Endodermal cell (in vitro differentiated cells): Measurements from ENCODE around the gene PGBD5. TPM values are rescaled to one million over a fixed set of nuclear protein-coding genes. Genes with fewer than 3 reads are reported as not detected.
A peak's percentile ranks its signal among the peaks of the same experiment; 100 is the strongest.

Experiments
- DNase-seq: peaks from one replicate; pipeline ENCODE4 v3.0.0-alpha.2; 2017
- H3K27ac ChIP-seq: 2 replicates; pipeline ENCODE4 v1.5.1; 2013; ENCODE audit warnings: mild to moderate bottlenecking, low read depth, low read length, moderate library complexity
- H3K27me3 ChIP-seq: 2 replicates; pipeline ENCODE4 v1.6.1; 2013; ENCODE audit warnings: mild to moderate bottlenecking, low read length, moderate library complexity; ENCODE audit not compliant: insufficient read depth, control insufficient read depth, poor library complexity, severe bottlenecking
- H3K36me3 ChIP-seq: 2 replicates; pipeline ENCODE4 v1.7.0; 2013; ENCODE audit warnings: mild to moderate bottlenecking, low read length, moderate library complexity; ENCODE audit not compliant: control insufficient read depth, insufficient read depth
- H3K4me1 ChIP-seq: one replicate; pipeline ENCODE4 v1.7.0; 2013; ENCODE audit warnings: low read length; ENCODE audit not compliant: control insufficient read depth, insufficient read depth
- H3K4me3 ChIP-seq: 2 replicates; pipeline ENCODE4 v1.5.1; 2013; ENCODE audit warnings: mild to moderate bottlenecking, low read length, moderate library complexity
- H3K9ac ChIP-seq: 2 replicates; pipeline ENCODE4 v1.6.1; 2013; ENCODE audit warnings: mild to moderate bottlenecking, low read length, moderate library complexity; ENCODE audit not compliant: poor library complexity, severe bottlenecking; ENCODE audit errors: extremely low read depth
- H3K9me3 ChIP-seq: 2 replicates; pipeline ENCODE4 v1.6.1; 2013; ENCODE audit warnings: mild to moderate bottlenecking, low read length, moderate library complexity; ENCODE audit not compliant: control insufficient read depth
- H3K27ac Mint-ChIP-seq: 2 replicates; pipeline ENCODE4 v1.8.0; 2020; ENCODE audit warnings: mixed read lengths
- H3K27me3 Mint-ChIP-seq: 2 replicates; pipeline ENCODE4 v1.8.0; 2021; ENCODE audit warnings: mild to moderate bottlenecking, mixed read lengths; ENCODE audit not compliant: insufficient read depth
- H3K36me3 Mint-ChIP-seq: 2 replicates; pipeline ENCODE4 v1.8.0; 2020; ENCODE audit warnings: low read depth, mixed read lengths
- H3K4me1 Mint-ChIP-seq: 2 replicates; pipeline ENCODE4 v1.8.0; 2020; ENCODE audit warnings: mixed read lengths
- H3K4me3 Mint-ChIP-seq: 2 replicates; pipeline ENCODE4 v1.8.0; 2020; ENCODE audit warnings: mild to moderate bottlenecking, moderate library complexity, mixed read lengths
- H3K9me3 Mint-ChIP-seq: 2 replicates; pipeline ENCODE4 v1.8.0; 2020; ENCODE audit warnings: mild to moderate bottlenecking, mixed read lengths
- CTCF ChIP-seq: fragments of 200-600 bp; sonication (generic); conservative IDR thresholded peaks from 2 replicates; pipeline ENCODE4 v1.5.0; 2021; ENCODE audit warnings: antibody characterized with exemption, mild to moderate bottlenecking
- WGBS, 2 experiments: methylation state at CpG; one replicate each; pipeline versions ENCODE4 v1.1.5 to v1.1.7; 2013; ENCODE audit warnings: missing lambda C conversion rate in 2 of 2, mixed read lengths in 1 of 2; ENCODE audit not compliant: insufficient coverage in 1 of 2, insufficient read length in 1 of 2; 5-methylcytosine and 5-hydroxymethylcytosine counted together
- total RNA-seq, 2 donors: library from RNA; stranded (reverse); fragmentation: NEBNext Ultra II Directional in 1 of 2; extraction: Animal tissue kit (Norgen Biotek cat#: 25700) in 1 of 2; gene quantifications; 2 replicates in 1 of 2; 3 replicates in 1 of 2; pipeline ENCODE4 v1.2.1, GENCODE V29; 2021

The PGBD5 gene
- total RNA-seq, 2 donors from 2014 or later, result 1.3 to 4.6 TPM

GRCh38 chr1:230384380-230385157 lies 41.6 kb downstream of the PGBD5 start:
- no peak overlapping the region for H3K27ac ChIP-seq
- H3K9me3 Mint-ChIP-seq, result peaks cover 4% of the 10 kb centered on the region
- peaks cover 4% of the 10 kb centered on the region for H3K9me3 ChIP-seq
- peaks cover 7% of the 10 kb centered on the region for H3K4me1 Mint-ChIP-seq
- H3K36me3 Mint-ChIP-seq, result peaks cover under 1% of the 10 kb centered on the region
- H3K27ac Mint-ChIP-seq, result no peak overlapping the region
- no peak for DNase-seq
- no peak overlapping the region for H3K4me3 Mint-ChIP-seq
- WGBS, 2 experiments, result 79 to 94% methylated on average over 6 to 17 of the region's 17 CpGs
- no peak overlapping the region for H3K4me3 ChIP-seq
- no peaks in the 10 kb centered on the region for H3K36me3 ChIP-seq
- H3K4me1 ChIP-seq, result no peaks in the 10 kb centered on the region
- no peak for TF ChIP-seq CTCF
- H3K27me3 ChIP-seq, result no peaks in the 10 kb centered on the region
- H3K27me3 Mint-ChIP-seq, result no peaks in the 10 kb centered on the region
- no peak overlapping the region for H3K9ac ChIP-seq

GRCh38 chr1:230383425-230383824 lies 42.7 kb downstream of the PGBD5 start:
- peaks cover 7% of the 10 kb centered on the region for H3K4me1 Mint-ChIP-seq
- Histone ChIP-seq H3K4me3 (no peak overlapping the region), H3K4me1 (no peaks in the 10 kb centered on the region), H3K36me3 (no peaks in the 10 kb centered on the region), H3K9ac (no peak overlapping the region), H3K27ac (no peak overlapping the region), H3K9me3 (peaks cover 9% of the 10 kb centered on the region), H3K27me3 (no peaks in the 10 kb centered on the region)
- TF ChIP-seq CTCF, result no peak
- peaks cover 7% of the 10 kb centered on the region for H3K36me3 Mint-ChIP-seq
- no peak for DNase-seq
- peaks cover 12% of the 10 kb centered on the region for H3K9me3 Mint-ChIP-seq
- no peak overlapping the region for H3K27ac Mint-ChIP-seq
- H3K4me3 Mint-ChIP-seq, result no peak overlapping the region
- 82 to 87% methylated on average over 4 to 5 of the region's 5 CpGs for WGBS, 2 experiments
- no peaks in the 10 kb centered on the region for H3K27me3 Mint-ChIP-seq

- no peak overlapping the region for H3K4me3 ChIP-seq
- Mint-ChIP-seq H3K9me3 (peaks cover 12% of the 10 kb centered on the region), H3K27ac (no peak overlapping the region), H3K27me3 (no peaks in the 10 kb centered on the region), H3K4me3 (no peak overlapping the region), H3K4me1 (peaks cover 7% of the 10 kb centered on the region), H3K36me3 (peaks cover 7% of the 10 kb centered on the region)
- peak; percentile 78 for DNase-seq
- 38 to 53% methylated on average over 7 of the region's 7 CpGs for WGBS, 2 experiments
- H3K9me3 ChIP-seq, result peaks cover 9% of the 10 kb centered on the region
- H3K27ac ChIP-seq, result peak overlapping the region; percentile 51
- no peak overlapping the region for H3K9ac ChIP-seq
- H3K4me1 ChIP-seq, result no peaks in the 10 kb centered on the region
- no peaks in the 10 kb centered on the region for H3K36me3 ChIP-seq
- H3K27me3 ChIP-seq, result no peaks in the 10 kb centered on the region
- TF ChIP-seq CTCF, result no peak
These were observed 44.1 kb downstream of the PGBD5 start for GRCh38 chr1:230382001-230382491.
